Subcutaneous adipose tissue (tissue), 4 donors: ENCODE results near the gene CHD2. TPM values are rescaled to one million over a fixed set of nuclear protein-coding genes. Genes with fewer than 3 reads are reported as not detected.

Experiments
- total RNA-seq, 4 donors: library from RNA; depleted of rRNA; stranded (reverse); fragments of >200 nt; gene quantifications; one replicate each; pipeline ENCODE4 v1.1.0, GENCODE V29; 2016
- TF ChIP-seq, protein P1 (sequence below): fragments of 450-650 bp; IDR thresholded peaks from one replicate; pipeline ENCODE4 v1.5.1; 2016; ENCODE audit warnings: low read depth, mild to moderate bottlenecking, control low read depth, antibody characterized with exemption, moderate library complexity

The CHD2 gene
- total RNA-seq, 4 donors from 2014 or later: 115 to 142 (median 128) TPM

DNA sequence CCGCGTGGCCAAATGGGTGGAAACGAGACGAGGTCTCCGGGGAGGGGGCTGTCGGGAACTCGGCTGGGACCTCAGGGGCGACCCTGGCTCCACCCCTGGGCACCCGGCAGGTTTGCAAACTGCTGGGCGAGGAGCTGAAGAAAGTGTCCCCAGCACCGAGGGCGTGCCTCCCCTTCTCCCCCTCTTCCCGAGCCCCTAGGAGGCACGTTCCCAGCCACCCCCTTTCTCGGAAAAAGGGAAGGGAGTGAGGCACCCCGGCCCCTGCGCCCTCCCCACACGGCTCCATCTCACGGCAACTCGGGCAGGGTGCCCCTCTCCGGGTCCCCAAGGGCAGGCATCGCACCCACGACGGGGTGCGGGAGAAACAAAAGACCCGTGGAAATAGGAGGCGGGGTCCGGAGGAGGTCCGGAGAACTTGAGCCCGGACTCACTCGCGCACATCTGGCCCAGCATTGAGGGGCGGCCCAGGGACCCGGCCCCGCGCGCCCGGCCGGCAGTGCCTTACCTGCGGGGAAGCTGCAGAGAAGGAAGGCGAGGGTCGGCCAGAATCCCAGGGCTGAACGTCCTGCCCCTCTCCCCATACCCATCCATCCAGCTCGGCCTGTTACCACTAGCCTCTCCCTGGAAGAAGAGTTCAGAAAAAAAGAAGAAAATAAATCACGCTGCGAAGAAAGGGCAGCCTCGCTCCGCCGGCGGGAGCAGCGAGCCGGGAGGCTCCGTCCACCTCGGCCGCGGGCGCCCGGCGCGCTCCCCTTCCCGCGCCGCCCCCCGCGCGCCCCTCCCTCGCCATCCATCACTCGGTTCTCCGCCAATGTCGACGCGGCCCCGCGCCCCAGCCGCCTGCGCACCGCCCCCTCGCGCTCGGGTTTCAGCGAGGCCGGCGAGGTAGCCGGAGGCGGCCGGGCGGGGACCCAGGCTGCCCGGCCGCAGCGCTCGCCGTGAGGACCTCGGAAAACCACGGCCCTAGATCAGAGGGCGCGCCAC, 172.6 kb downstream of the CHD2 start:
- TF ChIP-seq, protein P1, sequence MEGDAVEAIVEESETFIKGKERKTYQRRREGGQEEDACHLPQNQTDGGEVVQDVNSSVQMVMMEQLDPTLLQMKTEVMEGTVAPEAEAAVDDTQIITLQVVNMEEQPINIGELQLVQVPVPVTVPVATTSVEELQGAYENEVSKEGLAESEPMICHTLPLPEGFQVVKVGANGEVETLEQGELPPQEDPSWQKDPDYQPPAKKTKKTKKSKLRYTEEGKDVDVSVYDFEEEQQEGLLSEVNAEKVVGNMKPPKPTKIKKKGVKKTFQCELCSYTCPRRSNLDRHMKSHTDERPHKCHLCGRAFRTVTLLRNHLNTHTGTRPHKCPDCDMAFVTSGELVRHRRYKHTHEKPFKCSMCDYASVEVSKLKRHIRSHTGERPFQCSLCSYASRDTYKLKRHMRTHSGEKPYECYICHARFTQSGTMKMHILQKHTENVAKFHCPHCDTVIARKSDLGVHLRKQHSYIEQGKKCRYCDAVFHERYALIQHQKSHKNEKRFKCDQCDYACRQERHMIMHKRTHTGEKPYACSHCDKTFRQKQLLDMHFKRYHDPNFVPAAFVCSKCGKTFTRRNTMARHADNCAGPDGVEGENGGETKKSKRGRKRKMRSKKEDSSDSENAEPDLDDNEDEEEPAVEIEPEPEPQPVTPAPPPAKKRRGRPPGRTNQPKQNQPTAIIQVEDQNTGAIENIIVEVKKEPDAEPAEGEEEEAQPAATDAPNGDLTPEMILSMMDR: no peak

DNA sequence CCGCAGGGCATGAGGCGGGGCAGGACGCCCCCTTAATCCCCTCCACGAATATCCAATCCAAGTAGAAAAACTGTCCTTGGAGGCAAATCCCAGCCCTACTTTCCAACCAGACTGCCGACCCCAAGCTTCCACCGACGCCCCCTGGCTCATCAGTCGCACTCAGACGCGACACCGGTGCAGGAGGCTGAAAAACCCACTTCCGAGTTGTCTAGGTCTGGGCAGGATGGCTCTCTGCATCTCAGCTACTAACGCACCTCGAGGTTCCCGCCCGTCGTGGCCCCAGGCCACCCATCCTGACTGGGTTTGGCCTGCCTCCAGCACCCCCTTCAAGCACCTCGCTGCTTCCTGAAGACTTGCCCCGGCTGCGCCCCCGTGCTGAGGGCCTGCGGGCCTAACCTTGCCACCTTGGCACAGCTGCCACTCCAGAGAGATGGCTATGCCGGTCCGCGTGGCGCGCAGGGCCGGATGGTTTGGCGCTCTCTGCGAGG, 173.4 kb downstream of the CHD2 start:
- TF ChIP-seq, protein P1: no peak

DNA sequence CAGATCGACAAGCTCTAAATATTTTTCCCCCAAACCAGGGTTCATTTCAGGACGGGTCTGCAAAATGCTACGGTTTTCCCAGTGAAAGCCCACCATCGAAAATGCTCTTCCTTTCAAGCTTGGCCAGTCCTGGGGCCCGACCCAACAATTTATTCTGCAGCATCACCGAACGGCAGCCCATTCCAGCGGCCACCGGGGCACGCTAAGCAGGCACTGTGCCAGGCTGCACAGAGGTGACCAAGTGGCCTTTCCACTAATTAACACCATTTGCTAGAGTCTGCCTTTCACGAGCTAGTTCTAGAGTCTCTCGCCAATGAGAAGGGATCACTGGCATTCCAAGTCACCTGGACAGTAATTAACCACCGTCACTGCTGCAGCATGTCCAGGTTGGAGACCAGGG, 174.5 kb downstream of the CHD2 start:
- TF ChIP-seq, protein P1: no peak

DNA sequence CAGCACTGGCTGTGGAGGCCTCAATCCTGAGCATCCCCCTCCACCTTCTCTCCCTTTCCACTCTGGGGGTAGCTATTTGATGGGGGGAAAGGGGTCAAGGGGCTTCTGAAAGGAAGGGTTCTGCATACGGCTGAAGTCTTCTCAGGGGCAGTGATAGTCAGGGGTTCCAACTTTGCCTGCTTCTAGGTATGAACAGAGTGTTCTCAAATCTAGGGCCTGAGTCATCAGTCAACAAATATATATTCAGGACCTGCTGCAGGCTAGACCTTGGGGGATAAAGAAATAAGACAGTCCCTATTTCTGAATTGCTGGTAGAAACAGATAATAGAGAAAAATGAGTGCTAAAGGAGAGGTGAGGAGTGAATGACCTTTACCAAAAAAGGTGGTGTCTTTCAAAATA, 176.1 kb downstream of the CHD2 start:
- TF ChIP-seq, protein P1: no peak

DNA sequence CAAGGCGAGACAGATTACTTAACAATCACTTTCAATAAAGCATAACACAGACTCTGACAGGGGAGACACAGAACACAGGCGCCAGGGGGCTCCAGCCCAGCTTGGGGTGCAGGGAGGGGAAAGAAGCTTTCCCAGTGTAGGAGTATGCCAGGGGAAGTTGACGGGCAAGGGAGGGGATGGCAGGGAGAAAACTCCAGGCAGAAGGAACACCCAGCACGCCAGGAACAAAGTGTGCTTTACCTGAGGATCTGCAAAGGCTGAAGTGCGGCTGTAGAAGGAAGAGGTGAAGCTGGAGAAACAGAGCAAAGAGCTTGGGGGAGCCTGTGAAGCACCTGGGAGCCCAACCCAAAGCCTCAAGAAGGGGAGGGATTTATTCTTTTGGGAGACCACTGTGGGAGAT, 176.8 kb downstream of the CHD2 start:
- TF ChIP-seq, protein P1: no peak

Other genes starting within 250 kb of the CHD2 start
- gene FAM174B, start 244.5 kb upstream of the CHD2 start, total RNA-seq: 1 to 10 TPM; 2.2 to 8.5 (median 4.4) TPM
- 10 to 100 TPM in 2 of 4 donors, 1 to 10 TPM in 2; 5.4 to 14.5 (median 11.0) TPM for gene RGMA, start 188.9 kb downstream of the CHD2 start, total RNA-seq